Fibroblast of lung (primary cell): ENCODE results near the gene SAA1.

Source experiments
- EZH2 ChIP-seq: IDR thresholded peaks from 2 replicates; pipeline ENCODE4 v1.5.1; 2012; ENCODE audit warnings: low read length, control low read depth, mild to moderate bottlenecking; ENCODE audit errors: missing control alignments
- TF ChIP-seq, protein P1 (sequence below), 2 donors: IDR thresholded peaks in 1 of 2; conservative IDR thresholded peaks in 1 of 2; 1 replicate in 1 of 2; 2 replicates in 1 of 2; pipeline ENCODE4 v1.5.1; 2011 to 2012; ENCODE audit warnings: low read length in 2 of 2, control low read depth in 1 of 2, inconsistent platforms in 1 of 2, low read depth in 1 of 2, mild to moderate bottlenecking in 1 of 2

DNA sequence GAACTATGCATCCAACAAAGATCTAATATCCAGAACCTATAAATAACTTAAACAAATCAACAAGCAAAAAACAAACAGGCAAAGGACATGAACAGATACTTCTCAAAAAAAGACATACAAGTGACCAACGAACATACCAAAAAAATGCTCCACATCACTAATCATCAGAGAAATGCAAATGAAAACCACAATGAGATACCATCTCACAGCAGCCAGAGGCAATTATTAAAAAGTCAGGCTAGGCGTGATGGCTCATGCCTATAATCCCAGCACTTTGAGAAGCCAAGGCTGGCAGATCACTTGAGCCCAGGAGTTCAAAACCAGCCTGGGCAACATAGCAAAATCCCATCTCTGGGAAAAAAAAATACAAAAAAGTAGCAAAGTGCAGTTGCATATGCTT, 40.2 kb upstream of the SAA1 start:
- TF ChIP-seq, protein P1, sequence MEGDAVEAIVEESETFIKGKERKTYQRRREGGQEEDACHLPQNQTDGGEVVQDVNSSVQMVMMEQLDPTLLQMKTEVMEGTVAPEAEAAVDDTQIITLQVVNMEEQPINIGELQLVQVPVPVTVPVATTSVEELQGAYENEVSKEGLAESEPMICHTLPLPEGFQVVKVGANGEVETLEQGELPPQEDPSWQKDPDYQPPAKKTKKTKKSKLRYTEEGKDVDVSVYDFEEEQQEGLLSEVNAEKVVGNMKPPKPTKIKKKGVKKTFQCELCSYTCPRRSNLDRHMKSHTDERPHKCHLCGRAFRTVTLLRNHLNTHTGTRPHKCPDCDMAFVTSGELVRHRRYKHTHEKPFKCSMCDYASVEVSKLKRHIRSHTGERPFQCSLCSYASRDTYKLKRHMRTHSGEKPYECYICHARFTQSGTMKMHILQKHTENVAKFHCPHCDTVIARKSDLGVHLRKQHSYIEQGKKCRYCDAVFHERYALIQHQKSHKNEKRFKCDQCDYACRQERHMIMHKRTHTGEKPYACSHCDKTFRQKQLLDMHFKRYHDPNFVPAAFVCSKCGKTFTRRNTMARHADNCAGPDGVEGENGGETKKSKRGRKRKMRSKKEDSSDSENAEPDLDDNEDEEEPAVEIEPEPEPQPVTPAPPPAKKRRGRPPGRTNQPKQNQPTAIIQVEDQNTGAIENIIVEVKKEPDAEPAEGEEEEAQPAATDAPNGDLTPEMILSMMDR (conservative IDR thresholded peaks at IDR 0.05 in 1 of 2, IDR thresholded peaks at IDR 0.05 in 1 of 2; ENCODE audit: low read depth in 1 of 2, low read length in 2 of 2), result no peak
- TF ChIP-seq EZH2, result no peak
